GM20000 (cell line): ENCODE data around the gene MANF.

Experiments
- DNase-seq: peaks from one replicate; pipeline ENCODE4 v3.0.0; 2012; ENCODE audit warnings: low spot score
- CTCF ChIP-seq: IDR thresholded peaks from 2 replicates; pipeline ENCODE4 v1.5.1; 2012; ENCODE audit warnings: mild to moderate bottlenecking, control low read depth; ENCODE audit errors: extremely low read depth, missing control alignments

MANF gene

DNA sequence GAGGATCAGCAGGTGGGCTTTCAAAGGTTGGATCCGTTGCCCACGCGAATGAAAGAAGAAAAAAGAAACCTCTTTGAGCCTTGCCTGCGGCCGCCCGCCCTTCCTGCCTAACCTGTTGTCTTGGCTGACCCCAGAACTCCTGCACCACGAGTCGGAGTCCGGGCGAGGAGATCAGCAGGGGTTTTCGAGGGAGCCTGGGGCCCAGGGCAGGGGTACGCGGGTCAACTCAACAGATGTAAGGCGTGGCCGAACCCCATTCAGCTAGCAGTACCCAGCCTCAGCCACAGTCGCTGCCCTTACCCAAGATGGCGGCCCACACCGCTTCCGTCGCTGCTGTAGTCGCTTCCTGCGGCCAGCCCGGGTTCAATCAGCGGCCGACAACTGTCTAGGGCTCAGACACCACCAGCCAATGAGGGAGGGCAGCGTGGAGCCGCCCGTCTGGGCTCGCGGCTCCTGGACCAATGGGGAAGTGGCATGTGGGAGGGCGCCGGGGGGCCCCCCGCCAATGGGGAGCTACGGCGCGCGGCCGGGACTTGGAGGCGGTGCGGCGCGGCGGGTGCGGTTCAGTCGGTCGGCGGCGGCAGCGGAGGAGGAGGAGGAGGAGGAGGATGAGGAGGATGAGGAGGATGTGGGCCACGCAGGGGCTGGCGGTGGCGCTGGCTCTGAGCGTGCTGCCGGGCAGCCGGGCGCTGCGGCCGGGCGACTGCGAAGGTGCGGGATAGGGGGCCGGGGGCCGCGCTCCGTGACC lies at the start of gene MANF:
TSS of gene MANF (plus strand) at position 566 of the 748 bp plus-strand sequence. CDS start at position 618, 52 bp downstream.
- TF ChIP-seq CTCF = no peak

GRCh38 chr3:51336261-51336660 lies 48.8 kb upstream of the MANF start:
- DNase-seq = no peak
- TF ChIP-seq CTCF = no peak

More for the DNA sequence above, at the start of gene MANF:
- DNase-seq = peak; percentile 100

DNA sequence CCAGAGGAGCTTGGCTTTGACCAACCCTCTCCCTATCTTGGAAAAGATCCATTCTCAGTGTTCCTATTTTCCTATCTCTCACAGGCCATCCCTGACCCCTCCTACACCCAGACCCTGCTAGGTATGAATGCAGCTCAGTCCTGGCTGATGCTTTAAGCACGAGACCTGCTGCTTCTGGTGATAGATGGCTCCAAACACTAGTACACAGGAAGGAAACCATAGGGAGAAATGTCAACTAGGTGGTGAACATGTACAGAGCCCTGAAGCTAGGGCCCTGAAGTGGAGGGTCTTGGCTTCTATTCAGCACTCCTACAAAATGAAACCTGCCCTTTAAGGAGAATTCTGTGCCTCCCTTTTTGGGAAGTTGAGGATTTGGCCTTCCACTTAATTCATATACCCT lies 47.4 kb upstream of the MANF start:
- DNase-seq = no peak
- no peak for TF ChIP-seq CTCF

DNA sequence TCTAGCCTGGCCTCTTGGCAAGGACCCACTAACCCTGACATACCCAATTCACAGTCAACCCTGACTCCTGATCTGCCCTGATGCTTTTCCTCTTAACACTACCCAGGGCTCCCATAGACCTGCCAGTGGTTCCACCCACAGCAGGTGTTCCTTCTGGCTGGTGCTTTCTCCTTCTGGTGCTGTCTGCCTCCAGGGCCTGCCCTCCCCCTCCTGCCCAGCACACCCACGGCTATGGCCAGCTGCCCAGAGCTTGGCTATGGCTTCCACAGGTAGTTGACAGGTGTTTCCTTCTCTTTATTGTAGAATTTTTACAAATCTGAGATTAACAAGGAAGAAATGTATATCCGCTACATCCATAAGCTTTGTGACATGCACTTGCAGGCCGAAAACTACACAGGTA lies 46.5 kb upstream of the MANF start:
- DNase-seq = no peak
- TF ChIP-seq CTCF = no peak

DNA sequence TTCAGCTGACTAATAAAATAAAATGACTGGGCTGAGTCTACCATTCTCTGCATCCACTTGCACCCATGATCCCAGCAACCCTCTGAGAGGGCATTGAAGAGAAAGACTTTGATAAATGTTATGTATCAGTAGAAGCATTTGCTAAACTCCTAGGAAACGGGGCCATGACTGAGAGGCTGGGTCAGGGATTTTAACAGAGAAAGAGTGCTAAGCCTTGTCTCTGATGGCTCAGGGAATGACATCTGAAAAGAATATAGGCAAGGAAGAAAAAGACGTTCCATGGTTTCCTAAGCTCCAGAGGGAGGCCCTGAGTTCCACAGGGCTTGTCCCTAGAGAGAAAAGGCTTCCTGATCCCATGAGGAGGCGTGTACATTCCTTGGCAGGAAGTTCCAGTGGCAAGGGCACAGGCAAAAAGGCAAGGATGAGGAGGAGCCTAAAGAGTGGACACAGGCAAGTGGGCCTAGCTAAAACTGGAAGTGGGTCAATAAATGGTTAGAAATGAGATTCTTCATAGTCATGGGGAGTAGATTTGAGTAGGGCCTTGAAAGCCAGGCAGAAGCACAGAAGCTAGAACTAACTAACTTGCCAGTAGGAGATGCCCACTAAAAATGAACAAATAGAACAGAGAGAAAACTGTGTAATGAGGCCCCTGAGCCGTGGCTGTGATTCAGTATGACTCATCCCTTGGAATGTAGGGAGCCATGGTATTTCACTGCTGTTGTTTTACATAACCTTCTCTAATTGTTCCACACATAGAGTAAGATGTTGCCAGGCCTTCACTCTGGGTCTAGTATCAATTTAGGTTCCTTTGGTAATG lies 44.9 kb upstream of the MANF start:
- TF ChIP-seq CTCF = no peak
- DNase-seq = no peak

- DNase-seq = no peak
These were observed 44.0 kb upstream of the MANF start for GRCh38 chr3:51340989-51341636.

More at GRCh38 chr3:51340989-51341636, 44.0 kb upstream of the MANF start:
- TF ChIP-seq CTCF = no peak
